ENCODE data around the gene CACNA2D3. TPM values are rescaled to one million over a fixed set of nuclear protein-coding genes. Genes with fewer than 3 reads are reported as not detected.
A peak's percentile ranks its signal among the peaks of the same experiment; 100 is the strongest.

CACNA2D3 gene
- total RNA-seq, 1 donor from 2014 or later = 21.2 TPM

DNA sequence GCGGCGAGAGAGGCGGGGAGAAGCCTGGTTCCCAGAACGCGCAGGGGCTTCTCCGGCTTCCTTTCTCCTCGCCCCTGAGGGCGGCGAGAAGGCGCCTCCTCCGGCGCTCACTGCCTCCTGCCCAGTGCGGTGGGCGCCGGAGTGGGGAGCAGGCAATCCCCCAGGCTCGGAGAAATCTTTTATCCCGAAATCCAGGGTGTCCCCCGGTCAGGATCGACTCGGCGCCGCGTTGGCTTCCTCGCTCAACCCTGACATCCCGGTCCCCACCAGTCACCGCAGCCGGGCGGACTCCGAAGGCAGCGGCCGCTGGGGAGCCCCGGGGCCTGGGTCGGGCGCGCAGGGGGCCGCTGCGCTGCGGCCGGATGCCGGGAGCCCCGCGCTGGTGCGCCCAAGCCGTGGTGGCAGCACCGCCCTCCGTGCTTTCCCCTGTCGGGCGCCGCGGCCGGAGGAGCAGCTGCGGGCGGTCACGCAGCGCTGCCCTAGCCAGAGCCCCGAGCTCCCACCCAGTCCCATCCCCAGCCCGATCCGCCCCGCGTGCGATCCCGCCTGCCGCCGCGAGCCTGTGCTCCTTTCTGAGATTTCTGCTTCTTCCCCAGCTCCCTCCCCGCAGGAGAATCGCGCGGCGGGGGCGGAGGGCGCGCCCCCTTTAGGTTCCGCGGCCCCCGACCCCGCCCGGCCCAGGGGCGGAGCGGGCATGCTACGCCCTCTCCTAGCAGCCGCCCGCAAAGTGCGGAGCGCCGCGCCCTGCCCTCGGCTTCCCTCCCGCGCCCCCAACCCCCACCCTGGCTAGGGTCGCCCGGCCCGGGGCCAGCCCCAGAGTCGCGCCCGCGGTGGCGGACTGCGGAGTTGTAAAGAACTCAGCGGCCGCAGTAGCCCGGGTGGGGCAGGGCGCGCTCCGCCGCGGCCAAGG lies 683 bp upstream of the CACNA2D3 start:
- H3K9me3 ChIP-seq (replicated peaks) = no peaks in the 10 kb centered on the region
- intact Hi-C loops (cut with micrococcal nuclease) = loop anchor here (10.0 kb wide), 1 partner anchor 167 kb away; no protein-coding TSS in a partner anchor
- no peaks in the 10 kb centered on the region for H3K36me3 ChIP-seq
- H3K4me3 ChIP-seq = peak overlapping the region; percentile 77
- H3K27ac ChIP-seq (replicated peaks) = peak overlapping the region; percentile 91
- H3K4me1 ChIP-seq = peaks cover 40% of the 10 kb centered on the region
- TF ChIP-seq, protein P1, sequence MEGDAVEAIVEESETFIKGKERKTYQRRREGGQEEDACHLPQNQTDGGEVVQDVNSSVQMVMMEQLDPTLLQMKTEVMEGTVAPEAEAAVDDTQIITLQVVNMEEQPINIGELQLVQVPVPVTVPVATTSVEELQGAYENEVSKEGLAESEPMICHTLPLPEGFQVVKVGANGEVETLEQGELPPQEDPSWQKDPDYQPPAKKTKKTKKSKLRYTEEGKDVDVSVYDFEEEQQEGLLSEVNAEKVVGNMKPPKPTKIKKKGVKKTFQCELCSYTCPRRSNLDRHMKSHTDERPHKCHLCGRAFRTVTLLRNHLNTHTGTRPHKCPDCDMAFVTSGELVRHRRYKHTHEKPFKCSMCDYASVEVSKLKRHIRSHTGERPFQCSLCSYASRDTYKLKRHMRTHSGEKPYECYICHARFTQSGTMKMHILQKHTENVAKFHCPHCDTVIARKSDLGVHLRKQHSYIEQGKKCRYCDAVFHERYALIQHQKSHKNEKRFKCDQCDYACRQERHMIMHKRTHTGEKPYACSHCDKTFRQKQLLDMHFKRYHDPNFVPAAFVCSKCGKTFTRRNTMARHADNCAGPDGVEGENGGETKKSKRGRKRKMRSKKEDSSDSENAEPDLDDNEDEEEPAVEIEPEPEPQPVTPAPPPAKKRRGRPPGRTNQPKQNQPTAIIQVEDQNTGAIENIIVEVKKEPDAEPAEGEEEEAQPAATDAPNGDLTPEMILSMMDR (IDR thresholded peaks at IDR 0.05; ENCODE audit: borderline replicate concordance) = no peak
- DNase-seq = no peak
- peaks cover 58% of the 10 kb centered on the region for H3K27me3 ChIP-seq (ENCODE audit: low read depth)

DNA sequence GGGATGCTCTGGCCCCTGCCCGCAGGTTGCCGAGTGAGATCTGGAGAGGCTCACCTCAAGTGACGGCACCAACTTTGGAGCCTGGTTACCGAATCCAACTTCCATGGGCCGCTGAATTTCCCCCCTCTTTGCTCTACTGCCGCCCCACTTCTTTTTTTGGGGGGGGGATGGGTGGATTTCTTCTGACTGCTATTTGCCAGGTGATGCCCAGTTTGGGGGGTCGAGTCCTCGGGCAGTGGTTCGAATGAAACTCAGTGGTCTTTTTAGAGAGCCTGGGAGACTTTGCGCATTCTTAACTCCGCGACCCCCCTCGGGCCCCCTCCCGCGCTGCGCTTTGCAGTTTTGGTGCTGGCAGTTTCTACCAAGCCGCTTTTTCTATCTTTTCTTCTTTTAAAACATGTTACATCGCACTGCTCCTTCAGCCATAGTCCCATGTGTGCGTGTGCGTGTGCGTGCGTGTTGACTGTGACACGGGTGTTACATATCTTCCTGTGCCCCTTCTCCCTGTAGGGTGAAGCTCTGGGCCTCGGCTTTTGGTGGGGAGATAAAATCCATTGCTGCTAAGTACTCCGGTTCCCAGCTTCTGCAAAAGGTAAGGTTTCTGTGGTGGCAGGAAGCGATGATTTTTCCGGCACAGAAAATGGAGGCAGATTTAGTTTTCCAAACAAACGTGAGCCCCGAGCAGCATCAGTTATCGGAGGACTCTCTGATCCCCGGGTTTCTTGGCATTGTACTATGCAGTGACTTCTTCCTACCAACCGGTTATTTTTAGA lies 837 bp downstream of the CACNA2D3 start:
- Histone ChIP-seq H3K4me1 (peaks cover 40% of the 10 kb centered on the region), H3K36me3 (no peaks in the 10 kb centered on the region), H3K9me3 (replicated peaks) (no peaks in the 10 kb centered on the region), H3K4me3 (peak overlapping the region; percentile 77), H3K27me3 (ENCODE audit: low read depth) (peaks cover 44% of the 10 kb centered on the region), H3K27ac (replicated peaks) (peak overlapping the region; percentile 91)
- intact Hi-C loops (cut with micrococcal nuclease) = loop anchor here (10.0 kb wide), 1 partner anchor 168 kb away; no protein-coding TSS in a partner anchor
- TF ChIP-seq, protein P1 (IDR thresholded peaks at IDR 0.05; ENCODE audit: borderline replicate concordance) = no peak
- no peak for DNase-seq

DNA sequence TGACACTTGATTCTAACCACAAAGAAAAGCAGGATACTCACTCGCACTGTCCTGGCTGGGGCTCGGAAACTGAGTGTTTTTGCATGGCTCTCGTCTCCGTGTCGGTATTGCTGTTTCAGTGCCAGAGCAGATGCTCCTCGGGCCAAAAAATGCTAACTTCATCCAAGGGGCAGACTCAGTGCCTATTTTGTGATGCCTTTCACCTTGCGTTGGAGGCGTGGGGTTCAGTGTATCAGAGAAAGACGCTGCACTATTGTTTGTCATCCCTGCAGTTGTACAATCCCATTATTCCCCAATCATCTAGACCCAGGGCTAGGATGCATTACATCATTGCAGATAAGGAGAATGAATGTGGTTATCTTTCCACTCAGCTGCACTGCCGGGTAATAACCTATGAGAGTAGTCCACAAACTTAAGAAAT lies 1.4 kb downstream of the CACNA2D3 start:
- TF ChIP-seq, protein P1 (IDR thresholded peaks at IDR 0.05; ENCODE audit: borderline replicate concordance) = no peak
- no peaks in the 10 kb centered on the region for H3K36me3 ChIP-seq
- no peak for DNase-seq
- H3K4me1 ChIP-seq = peaks cover 40% of the 10 kb centered on the region
- intact Hi-C loops (cut with micrococcal nuclease) = loop anchor here (10.0 kb wide), 1 partner anchor 169 kb away; no protein-coding TSS in a partner anchor
- no peaks in the 10 kb centered on the region for H3K9me3 ChIP-seq (replicated peaks)
- peak overlapping the region; percentile 77 for H3K4me3 ChIP-seq
- peak overlapping the region; percentile 91 for H3K27ac ChIP-seq (replicated peaks)
- peaks cover 38% of the 10 kb centered on the region for H3K27me3 ChIP-seq (ENCODE audit: low read depth)

DNA sequence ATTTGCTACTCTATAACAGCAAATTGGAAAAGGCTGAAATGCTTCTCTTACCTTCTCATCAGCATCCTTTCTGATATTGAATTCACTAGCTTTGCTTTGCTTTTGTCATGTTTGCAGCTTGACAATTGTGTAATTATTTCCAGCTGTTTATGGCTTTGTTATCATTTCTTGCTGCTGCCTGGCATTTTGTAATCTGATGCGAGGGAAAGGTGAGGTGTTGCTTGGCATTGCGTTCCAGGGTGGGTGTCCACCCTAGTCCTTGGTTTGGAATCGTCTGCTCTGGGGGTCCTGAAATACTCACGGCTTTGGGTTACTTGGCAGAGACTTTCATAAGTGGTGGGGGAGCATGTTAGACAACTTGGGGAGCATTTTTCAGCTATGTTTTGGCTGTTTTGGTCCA lies 2.9 kb downstream of the CACNA2D3 start:
- H3K4me1 ChIP-seq = peaks cover 39% of the 10 kb centered on the region
- H3K9me3 ChIP-seq (replicated peaks) = no peaks in the 10 kb centered on the region
- TF ChIP-seq, protein P1 (IDR thresholded peaks at IDR 0.05; ENCODE audit: borderline replicate concordance) = no peak
- H3K27ac ChIP-seq (replicated peaks) = no peak overlapping the region
- H3K4me3 ChIP-seq = no peak overlapping the region
- H3K27me3 ChIP-seq (ENCODE audit: low read depth) = peaks cover 24% of the 10 kb centered on the region
- intact Hi-C loops (cut with micrococcal nuclease) = loop anchor here (10.0 kb wide), 1 partner anchor 170 kb away; no protein-coding TSS in a partner anchor
- H3K36me3 ChIP-seq = no peaks in the 10 kb centered on the region
- DNase-seq = no peak

DNA sequence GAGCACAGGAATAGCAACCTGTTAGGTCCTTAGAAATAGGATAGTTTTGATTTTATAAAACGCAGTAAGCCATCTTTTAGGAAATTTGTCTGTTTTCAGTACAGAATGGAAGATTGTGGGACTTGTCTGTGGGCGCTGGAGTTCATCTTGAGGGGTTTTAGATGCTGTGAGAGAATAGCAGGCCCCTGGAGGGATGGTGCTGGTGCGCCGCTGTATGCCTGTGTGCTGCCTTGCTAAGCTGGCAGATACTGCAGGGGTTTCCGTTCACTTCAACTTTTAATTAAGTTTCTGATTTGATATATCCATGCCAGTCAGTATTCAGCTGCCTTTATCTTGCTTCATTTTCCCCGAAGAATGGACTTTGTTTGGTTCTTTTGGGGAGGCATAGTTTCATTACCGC lies 4.2 kb downstream of the CACNA2D3 start:
- H3K27me3 ChIP-seq (ENCODE audit: low read depth) = peaks cover 12% of the 10 kb centered on the region
- no peak overlapping the region for H3K27ac ChIP-seq (replicated peaks)
- no peaks in the 10 kb centered on the region for H3K36me3 ChIP-seq
- H3K4me3 ChIP-seq = no peak overlapping the region
- intact Hi-C loops (cut with micrococcal nuclease) = loop anchor here (10.0 kb wide), 1 partner anchor 172 kb away; no protein-coding TSS in a partner anchor
- DNase-seq = no peak
- H3K9me3 ChIP-seq (replicated peaks) = no peaks in the 10 kb centered on the region
- TF ChIP-seq, protein P1 (IDR thresholded peaks at IDR 0.05; ENCODE audit: borderline replicate concordance) = no peak
- peaks cover 34% of the 10 kb centered on the region for H3K4me1 ChIP-seq
